Measurements from ENCODE around the gene CBX5. TPM values are rescaled to one million over a fixed set of nuclear protein-coding genes. Genes with fewer than 3 reads are reported as not detected.

CBX5 gene
- total RNA-seq, result 25.4 and 27.2 TPM in 2 replicates

GRCh38 chr12:54279632-54280467 is at the start of gene CBX5:
TSS of gene CBX5 (minus strand) at chr12:54280122. CDS start at chr12:54257650, 22,472 bp downstream.

GRCh38 chr12:54324617-54325441 is 44.9 kb upstream of the CBX5 start, which contains the start of gene COPZ1:
TSS of gene COPZ1 (plus strand) at chr12:54325131. CDS start at chr12:54325164, 33 bp downstream.

GRCh38 chr12:54300732-54301427 is 21.0 kb upstream of the CBX5 start, which contains the start of gene NFE2:
TSS of gene NFE2 (minus strand) at chr12:54301015. CDS start at chr12:54295248, 5,767 bp downstream.

GRCh38 chr12:54280468-54281260 is 742 bp upstream of the CBX5 start, which contains the start of gene HNRNPA1:
TSS of gene HNRNPA1 (plus strand) at chr12:54280726. CDS start at chr12:54280808, 82 bp downstream.

Other genes starting within 250 kb of the CBX5 start
- gene HOXC5, start 247.1 kb downstream of the CBX5 start, total RNA-seq, result 5.1 TPM in 1 of 2 replicates, not detected in the other
- gene HOXC4, start 226.3 kb downstream of the CBX5 start, total RNA-seq, result 0.82 and 3.5 TPM in 2 replicates
- gene SMUG1, start 91.1 kb downstream of the CBX5 start, total RNA-seq, result 24.3 and 34.7 TPM in 2 replicates
- gene HNRNPA1, start 604 bp upstream of the CBX5 start, total RNA-seq, result 412 and 512 TPM in 2 replicates
- not detected in 2 replicates for gene NFE2, start 20.9 kb upstream of the CBX5 start, total RNA-seq
- 126 and 134 TPM in 2 replicates for gene COPZ1, start 45.0 kb upstream of the CBX5 start, total RNA-seq
- gene GPR84, start 84.4 kb upstream of the CBX5 start, total RNA-seq, result not detected in 2 replicates
- 1.9 and 5.6 TPM in 2 replicates for gene ZNF385A, start 104.6 kb upstream of the CBX5 start, total RNA-seq
- gene ITGA5, start 139.1 kb upstream of the CBX5 start, total RNA-seq, result 223 and 233 TPM in 2 replicates
- gene GTSF1, start 193.5 kb upstream of the CBX5 start, total RNA-seq, result not detected in 2 replicates
- not detected in 2 replicates for gene NCKAP1L, start 217.6 kb upstream of the CBX5 start, total RNA-seq

All from pericardium fibroblast (primary cell).